H1 (cell line): ENCODE measurements around the gene SHH. TPM values are rescaled to one million over a fixed set of nuclear protein-coding genes. Genes with fewer than 3 reads are reported as not detected.

Source experiments
- USF2 ChIP-seq: IDR thresholded peaks from 2 replicates; pipeline ENCODE4 v1.6.1; 2011; ENCODE audit warnings: low read length, improper control_type of control experiment
- polyA plus RNA-seq, 7 experiments: library from polyadenylated mRNA; depleted of rRNA in 3 of 7; stranded (reverse) in 5 of 7; unstranded in 2 of 7; fragments of >200 nt in 5 of 7; fragments of 200-250 nt in 2 of 7; gene quantifications; 1 replicate in 5 of 7; 2 replicates in 1 of 7; 4 replicates in 1 of 7; pipeline versions ENCODE4 v1.2.1 to v1.2.3, GENCODE V29; 2011 to 2013; ENCODE audit warnings: missing spikeins in 2 of 7, mixed read lengths in 2 of 7
- total RNA-seq: library from RNA; stranded (reverse); fragmentation: NEBNext Ultra II Directional; extraction: Animal tissue kit (Norgen Biotek cat#: 25700); gene quantifications from 2 replicates; pipeline ENCODE4 v1.2.1, GENCODE V29; 2021
- TF ChIP-seq, protein P1 (sequence below), 3 experiments: IDR thresholded peaks; 1 replicate in 2 of 3; 2 replicates in 1 of 3; pipeline versions ENCODE4 v1.5.1 to v1.6.1; 2011; ENCODE audit warnings: low read length in 3 of 3, mild to moderate bottlenecking in 3 of 3, inconsistent platforms in 2 of 3, low read depth in 1 of 3, moderate library complexity in 1 of 3; ENCODE audit not compliant: insufficient read depth in 1 of 3; ENCODE audit errors: control extremely low read depth in 1 of 3

Gene SHH
- total and polyA plus RNA-seq, 2 of the 8 experiments (the other 6 are each of a cell fraction or from before 2014, with no cell fraction given), result not detected

DNA sequence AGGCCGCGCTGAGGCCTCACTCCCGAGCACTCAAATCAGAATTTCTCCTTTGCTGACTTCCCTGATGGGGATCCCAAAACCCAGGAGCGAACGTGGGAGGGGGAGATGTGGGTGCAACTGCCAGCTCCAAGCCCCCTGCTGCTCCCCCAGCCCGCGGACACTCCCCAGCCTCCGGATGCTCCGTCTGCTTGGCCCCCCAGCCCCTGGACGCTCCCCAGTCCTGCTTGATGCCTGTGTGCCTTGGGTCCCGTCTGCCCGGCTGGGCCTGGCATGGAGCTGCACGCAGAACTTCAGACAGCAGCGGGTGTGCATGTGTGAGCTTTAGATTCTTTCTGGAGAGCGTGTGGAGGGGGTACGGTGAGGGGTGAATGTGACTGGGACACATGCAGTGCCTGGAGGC, 4.7 kb upstream of the SHH start (continued):
- no peak for TF ChIP-seq USF2
- TF ChIP-seq, protein P1, sequence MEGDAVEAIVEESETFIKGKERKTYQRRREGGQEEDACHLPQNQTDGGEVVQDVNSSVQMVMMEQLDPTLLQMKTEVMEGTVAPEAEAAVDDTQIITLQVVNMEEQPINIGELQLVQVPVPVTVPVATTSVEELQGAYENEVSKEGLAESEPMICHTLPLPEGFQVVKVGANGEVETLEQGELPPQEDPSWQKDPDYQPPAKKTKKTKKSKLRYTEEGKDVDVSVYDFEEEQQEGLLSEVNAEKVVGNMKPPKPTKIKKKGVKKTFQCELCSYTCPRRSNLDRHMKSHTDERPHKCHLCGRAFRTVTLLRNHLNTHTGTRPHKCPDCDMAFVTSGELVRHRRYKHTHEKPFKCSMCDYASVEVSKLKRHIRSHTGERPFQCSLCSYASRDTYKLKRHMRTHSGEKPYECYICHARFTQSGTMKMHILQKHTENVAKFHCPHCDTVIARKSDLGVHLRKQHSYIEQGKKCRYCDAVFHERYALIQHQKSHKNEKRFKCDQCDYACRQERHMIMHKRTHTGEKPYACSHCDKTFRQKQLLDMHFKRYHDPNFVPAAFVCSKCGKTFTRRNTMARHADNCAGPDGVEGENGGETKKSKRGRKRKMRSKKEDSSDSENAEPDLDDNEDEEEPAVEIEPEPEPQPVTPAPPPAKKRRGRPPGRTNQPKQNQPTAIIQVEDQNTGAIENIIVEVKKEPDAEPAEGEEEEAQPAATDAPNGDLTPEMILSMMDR (IDR thresholded peaks at IDR 0.05; ENCODE audit: control extremely low read depth in 1 of 3, insufficient read depth in 1 of 3, low read depth in 1 of 3, low read length in 3 of 3), result no peak
- TF ChIP-seq, all 59 proteins: peak for 0
